ENCODE data around the gene PPP1R9A.

- TF ChIP-seq, protein P1, sequence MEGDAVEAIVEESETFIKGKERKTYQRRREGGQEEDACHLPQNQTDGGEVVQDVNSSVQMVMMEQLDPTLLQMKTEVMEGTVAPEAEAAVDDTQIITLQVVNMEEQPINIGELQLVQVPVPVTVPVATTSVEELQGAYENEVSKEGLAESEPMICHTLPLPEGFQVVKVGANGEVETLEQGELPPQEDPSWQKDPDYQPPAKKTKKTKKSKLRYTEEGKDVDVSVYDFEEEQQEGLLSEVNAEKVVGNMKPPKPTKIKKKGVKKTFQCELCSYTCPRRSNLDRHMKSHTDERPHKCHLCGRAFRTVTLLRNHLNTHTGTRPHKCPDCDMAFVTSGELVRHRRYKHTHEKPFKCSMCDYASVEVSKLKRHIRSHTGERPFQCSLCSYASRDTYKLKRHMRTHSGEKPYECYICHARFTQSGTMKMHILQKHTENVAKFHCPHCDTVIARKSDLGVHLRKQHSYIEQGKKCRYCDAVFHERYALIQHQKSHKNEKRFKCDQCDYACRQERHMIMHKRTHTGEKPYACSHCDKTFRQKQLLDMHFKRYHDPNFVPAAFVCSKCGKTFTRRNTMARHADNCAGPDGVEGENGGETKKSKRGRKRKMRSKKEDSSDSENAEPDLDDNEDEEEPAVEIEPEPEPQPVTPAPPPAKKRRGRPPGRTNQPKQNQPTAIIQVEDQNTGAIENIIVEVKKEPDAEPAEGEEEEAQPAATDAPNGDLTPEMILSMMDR (conservative IDR thresholded peaks at IDR 0.05; ENCODE audit: low read length) = no peak
- TF ChIP-seq EZH2phosphoT487 (IDR thresholded peaks at IDR 0.05; ENCODE audit: borderline replicate concordance) = no peak
These were observed 9.1 kb upstream of the PPP1R9A start for GRCh38 chr7:94898340-94898739.
